Ascending aorta (tissue), 2 donors: ENCODE data around the gene ICOS. TPM values are rescaled to one million over a fixed set of nuclear protein-coding genes. Genes with fewer than 3 reads are reported as not detected.

Experiments
- DNase-seq, 2 donors: peaks; one replicate each; pipeline ENCODE4 v3.0.0-alpha.2; 2019; ENCODE audit warnings: low spot score in 2 of 2
- H3K27ac ChIP-seq, 2 donors: fragments of 200-600 bp; sonication (generic); one replicate each; pipeline ENCODE4 v1.5.1; 2016 to 2017; ENCODE audit warnings: mild to moderate bottlenecking in 1 of 2
- H3K27me3 ChIP-seq: fragments of 200-600 bp; sonication (generic); one replicate; pipeline ENCODE4 v1.5.1; 2017
- H3K36me3 ChIP-seq, 2 donors: fragments of 200-600 bp; sonication (generic); one replicate each; pipeline ENCODE4 v1.5.1; 2016
- H3K4me1 ChIP-seq, 2 donors: fragments of 200-600 bp; sonication (generic); one replicate each; pipeline ENCODE4 v1.5.1; 2016 to 2017; ENCODE audit warnings: mild to moderate bottlenecking in 1 of 2
- H3K4me3 ChIP-seq, 2 donors: fragments of 200-600 bp; sonication (generic); one replicate each; pipeline ENCODE4 v1.5.1; 2016 to 2017; ENCODE audit warnings: mild to moderate bottlenecking in 1 of 2
- H3K9me3 ChIP-seq, 2 donors: fragments of 200-600 bp; sonication (generic); one replicate each; pipeline ENCODE4 v1.5.1; 2016
- intact Hi-C: fragments of 100-400 bp; cut with DNase I; formaldehyde crosslinking; loops from one replicate; pipeline ENCODE4 v1.15.1; 2023
- total RNA-seq: library from RNA; depleted of rRNA; stranded (reverse); fragments of >200 nt; gene quantifications from one replicate; pipeline ENCODE4 v1.1.0, GENCODE V29; 2016
- TF ChIP-seq, protein P1 (sequence below), 3 experiments: fragments of 200-600 bp in 2 of 3; fragments of 450-650 bp in 1 of 3; sonication (generic) in 2 of 3; IDR thresholded peaks; one replicate each; pipeline ENCODE4 v1.5.1; 2016 to 2019; ENCODE audit warnings: antibody characterized with exemption in 3 of 3, mild to moderate bottlenecking in 1 of 3, moderate library complexity in 1 of 3

Gene ICOS
- total RNA-seq, 1 donor from 2014 or later: not detected

DNA sequence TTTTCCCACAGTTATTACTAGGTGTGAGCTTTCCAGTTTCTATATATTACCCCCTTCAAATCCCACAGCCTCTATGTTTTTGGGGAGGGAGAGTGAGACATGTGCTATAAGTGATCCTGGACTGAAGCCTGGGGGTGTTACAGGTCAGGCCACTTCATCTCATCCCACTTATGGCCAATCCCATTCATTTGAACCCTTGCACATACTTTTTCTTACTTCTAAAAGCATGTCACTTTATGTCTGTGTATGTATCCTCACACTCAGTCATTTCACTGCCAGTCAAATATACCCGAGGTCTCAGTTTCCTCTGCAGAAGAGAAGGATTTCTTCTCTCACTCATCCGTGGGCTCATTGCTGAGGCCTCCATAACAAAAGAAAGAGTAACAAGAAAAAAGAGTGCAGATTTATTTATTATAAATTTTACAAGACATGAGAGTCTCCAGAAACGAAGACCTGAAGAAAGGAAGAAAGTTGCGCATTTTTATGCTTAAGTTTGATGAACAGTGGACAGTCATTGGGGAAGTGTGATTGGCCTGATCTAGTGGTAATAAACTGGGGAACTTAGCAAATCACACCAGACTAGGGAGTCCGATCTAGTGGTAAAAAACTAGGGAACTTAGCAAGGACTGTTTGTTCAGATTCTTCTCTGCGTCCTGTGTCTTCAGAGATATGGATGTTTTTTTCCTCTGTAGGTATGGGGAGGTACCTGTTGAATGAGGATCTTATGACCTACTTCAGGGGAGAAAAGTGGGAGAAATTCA is 52.1 kb downstream of the ICOS start:
- Histone ChIP-seq H3K9me3 (no peaks in the 10 kb centered on the region), H3K4me1 (no peaks in the 10 kb centered on the region), H3K27ac (no peak overlapping the region), H3K4me3 (no peak overlapping the region), H3K36me3 (no peaks in the 10 kb centered on the region), H3K27me3 (no peaks in the 10 kb centered on the region)
- intact Hi-C loops: no loop called here
- TF ChIP-seq, protein P1, sequence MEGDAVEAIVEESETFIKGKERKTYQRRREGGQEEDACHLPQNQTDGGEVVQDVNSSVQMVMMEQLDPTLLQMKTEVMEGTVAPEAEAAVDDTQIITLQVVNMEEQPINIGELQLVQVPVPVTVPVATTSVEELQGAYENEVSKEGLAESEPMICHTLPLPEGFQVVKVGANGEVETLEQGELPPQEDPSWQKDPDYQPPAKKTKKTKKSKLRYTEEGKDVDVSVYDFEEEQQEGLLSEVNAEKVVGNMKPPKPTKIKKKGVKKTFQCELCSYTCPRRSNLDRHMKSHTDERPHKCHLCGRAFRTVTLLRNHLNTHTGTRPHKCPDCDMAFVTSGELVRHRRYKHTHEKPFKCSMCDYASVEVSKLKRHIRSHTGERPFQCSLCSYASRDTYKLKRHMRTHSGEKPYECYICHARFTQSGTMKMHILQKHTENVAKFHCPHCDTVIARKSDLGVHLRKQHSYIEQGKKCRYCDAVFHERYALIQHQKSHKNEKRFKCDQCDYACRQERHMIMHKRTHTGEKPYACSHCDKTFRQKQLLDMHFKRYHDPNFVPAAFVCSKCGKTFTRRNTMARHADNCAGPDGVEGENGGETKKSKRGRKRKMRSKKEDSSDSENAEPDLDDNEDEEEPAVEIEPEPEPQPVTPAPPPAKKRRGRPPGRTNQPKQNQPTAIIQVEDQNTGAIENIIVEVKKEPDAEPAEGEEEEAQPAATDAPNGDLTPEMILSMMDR (IDR thresholded peaks at IDR 0.05): no peak
- DNase-seq: no peak

DNA sequence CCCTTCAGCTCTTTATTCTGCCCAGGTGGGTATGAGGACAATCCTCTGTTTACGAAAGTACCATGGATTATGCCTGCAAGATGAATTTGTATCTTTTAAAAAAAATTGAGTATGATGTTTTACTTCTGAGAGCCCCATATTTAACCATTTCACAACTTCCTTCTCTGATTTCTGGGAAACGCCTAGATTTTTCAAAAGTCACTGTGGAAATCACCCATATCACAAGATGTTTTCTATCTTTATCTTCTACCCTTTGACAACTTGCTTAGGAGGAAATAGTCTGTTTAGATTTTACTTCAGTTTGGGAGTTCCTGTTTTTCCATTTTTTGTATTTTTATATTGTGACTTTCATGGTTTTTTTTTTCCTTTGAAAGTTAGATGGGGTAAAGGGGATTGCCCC is 53.0 kb downstream of the ICOS start:
- H3K4me3 ChIP-seq: no peak overlapping the region
- no peaks in the 10 kb centered on the region for H3K27me3 ChIP-seq
- intact Hi-C loops: no loop called here
- H3K36me3 ChIP-seq: no peaks in the 10 kb centered on the region
- H3K27ac ChIP-seq: no peak overlapping the region
- no peaks in the 10 kb centered on the region for H3K9me3 ChIP-seq
- TF ChIP-seq, protein P1 (IDR thresholded peaks at IDR 0.05): no peak
- no peaks in the 10 kb centered on the region for H3K4me1 ChIP-seq
- DNase-seq: no peak

- Histone ChIP-seq H3K4me3 (no peak overlapping the region), H3K9me3 (no peaks in the 10 kb centered on the region), H3K27ac (no peak overlapping the region), H3K36me3 (no peaks in the 10 kb centered on the region), H3K27me3 (no peaks in the 10 kb centered on the region), H3K4me1 (no peaks in the 10 kb centered on the region)
- DNase-seq: no peak
- TF ChIP-seq, protein P1 (IDR thresholded peaks at IDR 0.05): no peak
- intact Hi-C loops: no loop called here
Measured at GRCh38 chr2:203992509-203992908, 55.9 kb downstream of the ICOS start.

DNA sequence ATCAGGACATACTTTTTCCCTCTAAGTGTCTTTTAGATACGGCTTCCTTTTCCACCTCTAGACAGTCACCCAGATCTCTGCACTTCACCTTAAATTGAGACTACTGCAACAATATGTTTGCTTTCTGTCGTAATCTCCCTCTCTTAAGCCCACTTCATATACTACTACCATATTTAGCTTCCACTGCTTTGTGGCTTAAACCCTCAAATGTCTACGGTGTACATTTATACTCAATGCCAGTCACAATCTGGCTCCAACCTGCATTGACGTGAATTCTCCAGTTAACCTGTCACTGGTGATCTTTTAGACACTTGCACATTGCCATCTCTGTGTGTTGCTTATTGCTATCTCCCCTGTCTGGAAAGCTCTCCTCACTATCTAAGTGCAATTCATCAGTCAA is 56.4 kb downstream of the ICOS start:
- Histone ChIP-seq H3K27me3 (no peaks in the 10 kb centered on the region), H3K36me3 (no peaks in the 10 kb centered on the region), H3K27ac (no peak overlapping the region), H3K9me3 (no peaks in the 10 kb centered on the region), H3K4me1 (peaks cover 0 to under 1% of the 10 kb centered on the region in 2 donors), H3K4me3 (no peak overlapping the region)
- intact Hi-C loops: no loop called here
- TF ChIP-seq, protein P1 (IDR thresholded peaks at IDR 0.05): no peak
- no peak for DNase-seq

GRCh38 chr2:203993560-203993959 is 57.0 kb downstream of the ICOS start:
- H3K4me3 ChIP-seq: no peak overlapping the region
- peaks cover 0 to 6% of the 10 kb centered on the region in 2 donors for H3K4me1 ChIP-seq
- no peaks in the 10 kb centered on the region for H3K27me3 ChIP-seq
- DNase-seq: no peak
- no peak overlapping the region for H3K27ac ChIP-seq
- intact Hi-C loops: no loop called here
- no peaks in the 10 kb centered on the region for H3K36me3 ChIP-seq
- no peaks in the 10 kb centered on the region for H3K9me3 ChIP-seq
- TF ChIP-seq, protein P1 (IDR thresholded peaks at IDR 0.05): no peak
